HG03196 (cell line): ENCODE measurements around the gene KRTAP10-9.
"Not testable (repeated sequence)": the region's sequence is repeated elsewhere in the genome, so short reads cannot be mapped to it uniquely, and the experiment has no call there.

Source experiments
- ATAC-seq: cut with Tn5 transposase; IDR thresholded peaks from one replicate; pipeline ENCODE4 v1.9.1; 2021; ENCODE audit not compliant: unreplicated experiment

Gene KRTAP10-9

GRCh38 chr21:44638506-44639330, 11.8 kb downstream of the KRTAP10-9 start:
- not testable (repeated sequence) for ATAC-seq

- no peak for ATAC-seq
Observed at GRCh38 chr21:44639331-44639655, 12.4 kb downstream of the KRTAP10-9 start.

- ATAC-seq, result no peak
Observed at GRCh38 chr21:44640761-44641160, 13.9 kb downstream of the KRTAP10-9 start.

- ATAC-seq, result no peak
Observed at GRCh38 chr21:44643741-44644310, 16.9 kb downstream of the KRTAP10-9 start.

- no peak for ATAC-seq
Observed at GRCh38 chr21:44644878-44645277, 18.0 kb downstream of the KRTAP10-9 start.

- not testable (repeated sequence) for ATAC-seq
Observed at GRCh38 chr21:44646366-44647221, 19.7 kb downstream of the KRTAP10-9 start, which contains the start of gene KRTAP10-11. TSS of gene KRTAP10-11 (plus strand) at chr21:44646414. CDS start at chr21:44646459, 45 bp downstream.

GRCh38 chr21:44647222-44647552, 20.3 kb downstream of the KRTAP10-9 start:
- ATAC-seq, result no peak

- ATAC-seq, result no peak
Observed at GRCh38 chr21:44648557-44649311, 21.8 kb downstream of the KRTAP10-9 start.

- no peak for ATAC-seq
Observed at GRCh38 chr21:44649521-44650100, 22.7 kb downstream of the KRTAP10-9 start.

GRCh38 chr21:44650265-44650972, 23.5 kb downstream of the KRTAP10-9 start:
- ATAC-seq, result no peak

- no peak for ATAC-seq
Observed at GRCh38 chr21:44650973-44651675, 24.2 kb downstream of the KRTAP10-9 start.

GRCh38 chr21:44653123-44653522, 26.2 kb downstream of the KRTAP10-9 start:
- no peak for ATAC-seq

- ATAC-seq, result no peak
Observed at GRCh38 chr21:44653656-44654575, 27.0 kb downstream of the KRTAP10-9 start.

GRCh38 chr21:44654576-44655175, 27.8 kb downstream of the KRTAP10-9 start, which contains the start of gene KRTAP12-4:
TSS of gene KRTAP12-4 (minus strand) at chr21:44654659. CDS start at chr21:44654614, 45 bp downstream.
- ATAC-seq, result no peak

GRCh38 chr21:44656868-44657267, 30.0 kb downstream of the KRTAP10-9 start:
- ATAC-seq, result no peak

GRCh38 chr21:44657635-44658540, 31.0 kb downstream of the KRTAP10-9 start, which contains the start of gene KRTAP12-3:
TSS of gene KRTAP12-3 (plus strand) at chr21:44657932. CDS start at chr21:44657980, 48 bp downstream.
- ATAC-seq, result no peak

GRCh38 chr21:44658541-44658910, 31.6 kb downstream of the KRTAP10-9 start:
- no peak for ATAC-seq
